ENCODE results near the gene FMN1.
A peak's percentile ranks its signal among the peaks of the same experiment; 100 is the strongest.

FMN1 gene

DNA sequence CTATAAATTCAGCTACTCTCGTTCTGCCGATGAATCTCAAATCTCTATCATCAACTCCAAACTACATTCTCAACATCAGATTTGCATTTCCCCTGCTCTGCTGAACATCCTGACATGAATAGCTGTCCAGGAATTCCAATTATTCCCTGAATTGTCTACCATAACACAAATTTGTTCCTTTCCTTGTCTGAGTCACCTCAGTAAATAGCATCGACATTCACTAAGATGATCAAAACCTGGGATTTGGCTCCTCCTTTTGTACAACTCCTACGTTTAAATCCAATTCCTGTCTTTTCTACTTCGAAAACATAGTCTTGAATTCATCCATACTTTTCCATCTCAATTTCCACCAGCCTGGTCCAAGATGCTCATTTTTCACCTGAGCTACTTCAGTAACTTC is 369.7 kb downstream of the FMN1 start:
- Mint-ChIP-seq H3K27ac (no peak overlapping the region), H3K36me3 (ENCODE audit: low read depth) (peaks cover 34% of the 10 kb centered on the region), H3K27me3 (ENCODE audit: low read depth, poor library complexity) (peaks cover 7% of the 10 kb centered on the region), H3K4me1 (peaks cover 48% of the 10 kb centered on the region), H3K9me3 (no peaks in the 10 kb centered on the region), H3K4me3 (no peak overlapping the region)
- DNase-seq: no peak
- TF ChIP-seq, protein P1, sequence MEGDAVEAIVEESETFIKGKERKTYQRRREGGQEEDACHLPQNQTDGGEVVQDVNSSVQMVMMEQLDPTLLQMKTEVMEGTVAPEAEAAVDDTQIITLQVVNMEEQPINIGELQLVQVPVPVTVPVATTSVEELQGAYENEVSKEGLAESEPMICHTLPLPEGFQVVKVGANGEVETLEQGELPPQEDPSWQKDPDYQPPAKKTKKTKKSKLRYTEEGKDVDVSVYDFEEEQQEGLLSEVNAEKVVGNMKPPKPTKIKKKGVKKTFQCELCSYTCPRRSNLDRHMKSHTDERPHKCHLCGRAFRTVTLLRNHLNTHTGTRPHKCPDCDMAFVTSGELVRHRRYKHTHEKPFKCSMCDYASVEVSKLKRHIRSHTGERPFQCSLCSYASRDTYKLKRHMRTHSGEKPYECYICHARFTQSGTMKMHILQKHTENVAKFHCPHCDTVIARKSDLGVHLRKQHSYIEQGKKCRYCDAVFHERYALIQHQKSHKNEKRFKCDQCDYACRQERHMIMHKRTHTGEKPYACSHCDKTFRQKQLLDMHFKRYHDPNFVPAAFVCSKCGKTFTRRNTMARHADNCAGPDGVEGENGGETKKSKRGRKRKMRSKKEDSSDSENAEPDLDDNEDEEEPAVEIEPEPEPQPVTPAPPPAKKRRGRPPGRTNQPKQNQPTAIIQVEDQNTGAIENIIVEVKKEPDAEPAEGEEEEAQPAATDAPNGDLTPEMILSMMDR (IDR thresholded peaks at IDR 0.05): no peak

DNA sequence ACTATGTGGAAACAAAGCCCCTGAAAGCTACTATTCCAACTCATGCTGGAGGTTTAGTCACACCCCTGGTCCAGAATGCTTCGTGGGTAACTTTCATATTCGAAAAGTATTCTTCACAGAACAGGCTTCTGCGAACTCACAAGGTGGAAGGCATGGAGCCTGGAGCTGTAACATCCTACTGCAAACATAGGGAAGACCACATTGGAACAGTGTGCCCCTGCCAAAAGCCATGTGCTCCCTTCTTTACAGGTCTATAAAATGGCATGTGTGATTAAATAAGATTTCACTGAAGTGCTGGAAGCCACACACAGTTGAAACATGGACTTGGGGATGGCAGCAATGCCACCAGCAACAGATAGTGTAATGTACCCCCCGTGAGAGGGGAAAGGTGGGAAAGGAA is 370.8 kb downstream of the FMN1 start:
- TF ChIP-seq, protein P1 (IDR thresholded peaks at IDR 0.05): no peak
- Mint-ChIP-seq H3K36me3 (ENCODE audit: low read depth) (peaks cover 32% of the 10 kb centered on the region), H3K27ac (no peak overlapping the region), H3K27me3 (ENCODE audit: low read depth, poor library complexity) (peaks cover 7% of the 10 kb centered on the region), H3K9me3 (no peaks in the 10 kb centered on the region), H3K4me3 (no peak overlapping the region), H3K4me1 (peaks cover 48% of the 10 kb centered on the region)
- no peak for DNase-seq

GRCh38 chr15:32822739-32823138 is 371.8 kb downstream of the FMN1 start:
- Mint-ChIP-seq H3K9me3 (no peaks in the 10 kb centered on the region), H3K27me3 (ENCODE audit: low read depth, poor library complexity) (peaks cover 7% of the 10 kb centered on the region), H3K4me3 (no peak overlapping the region), H3K36me3 (ENCODE audit: low read depth) (peaks cover 26% of the 10 kb centered on the region), H3K27ac (no peak overlapping the region), H3K4me1 (peaks cover 51% of the 10 kb centered on the region)
- no peak for DNase-seq
- TF ChIP-seq, protein P1 (IDR thresholded peaks at IDR 0.05): no peak

- no peak for DNase-seq
- Mint-ChIP-seq H3K4me1 (peaks cover 45% of the 10 kb centered on the region), H3K27me3 (ENCODE audit: low read depth, poor library complexity) (peaks cover 7% of the 10 kb centered on the region), H3K36me3 (ENCODE audit: low read depth) (peaks cover 18% of the 10 kb centered on the region), H3K4me3 (peak overlapping the region; percentile 70), H3K27ac (peak overlapping the region; percentile 46), H3K9me3 (no peaks in the 10 kb centered on the region)
- TF ChIP-seq, protein P1 (IDR thresholded peaks at IDR 0.05): no peak
Observed at GRCh38 chr15:32819448-32819847, 375.1 kb downstream of the FMN1 start.

DNA sequence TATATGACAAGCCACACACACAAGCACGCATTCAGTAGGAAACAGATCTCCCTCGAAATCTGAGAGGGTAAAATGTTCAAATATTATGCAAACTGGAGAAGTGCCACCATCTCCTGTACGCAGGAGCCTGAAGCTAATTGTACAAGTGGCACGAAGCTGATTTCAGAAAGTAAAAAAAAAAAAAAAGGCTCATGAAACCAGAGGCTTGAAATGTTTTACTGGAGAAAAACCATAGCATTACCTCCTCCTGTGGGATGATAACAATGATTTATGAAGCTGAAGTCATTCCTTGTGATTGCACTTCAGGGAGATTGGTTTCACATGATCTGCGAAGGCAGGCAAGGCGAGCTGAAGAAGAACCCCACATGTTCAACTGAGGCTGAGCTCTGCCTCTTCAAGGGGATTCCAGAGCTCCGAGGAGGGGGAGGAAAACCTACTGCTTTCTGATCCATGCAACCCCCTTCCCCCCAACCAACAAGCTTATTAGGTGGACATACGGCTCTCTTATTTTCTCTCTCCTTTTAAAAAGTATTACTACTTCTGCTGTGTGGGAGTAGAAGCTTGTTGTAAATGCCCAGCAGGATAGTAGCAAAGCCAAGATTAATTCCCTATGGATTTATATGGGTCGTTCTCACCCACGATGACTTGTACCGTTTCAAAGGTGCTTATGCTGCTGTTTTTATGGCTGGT is 375.6 kb downstream of the FMN1 start:
- peak overlapping the region; percentile 46 for H3K27ac Mint-ChIP-seq
- TF ChIP-seq, protein P1 (IDR thresholded peaks at IDR 0.05): no peak
- no peaks in the 10 kb centered on the region for H3K9me3 Mint-ChIP-seq
- peak; percentile 47 for DNase-seq
- H3K4me3 Mint-ChIP-seq: peak overlapping the region; percentile 70
- peaks cover 45% of the 10 kb centered on the region for H3K4me1 Mint-ChIP-seq
- H3K36me3 Mint-ChIP-seq (ENCODE audit: low read depth): peaks cover 17% of the 10 kb centered on the region
- peaks cover 2% of the 10 kb centered on the region for H3K27me3 Mint-ChIP-seq (ENCODE audit: low read depth, poor library complexity)

GRCh38 chr15:32817577-32817976 is 376.9 kb downstream of the FMN1 start:
- peaks cover 45% of the 10 kb centered on the region for H3K4me1 Mint-ChIP-seq
- H3K27ac Mint-ChIP-seq: no peak overlapping the region
- no peaks in the 10 kb centered on the region for H3K9me3 Mint-ChIP-seq
- no peak for DNase-seq
- peaks cover 14% of the 10 kb centered on the region for H3K36me3 Mint-ChIP-seq (ENCODE audit: low read depth)
- peaks cover 2% of the 10 kb centered on the region for H3K27me3 Mint-ChIP-seq (ENCODE audit: low read depth, poor library complexity)
- H3K4me3 Mint-ChIP-seq: no peak overlapping the region
- TF ChIP-seq, protein P1 (IDR thresholded peaks at IDR 0.05): no peak

Data from nephron progenitor cell (in vitro differentiated cells).